NT2/D1 (cell line): ENCODE results near the gene CLSTN2.

Source experiments
- SUZ12 ChIP-seq: IDR thresholded peaks from 2 replicates; pipeline ENCODE4 v1.6.1; 2011; ENCODE audit not compliant: insufficient read length, insufficient read depth; ENCODE audit errors: extremely low read depth
- YY1 ChIP-seq: IDR thresholded peaks from 2 replicates; pipeline ENCODE4 v1.6.1; 2011; ENCODE audit not compliant: insufficient read length, insufficient read depth
- ZNF274 ChIP-seq: IDR thresholded peaks from 2 replicates; pipeline ENCODE4 v1.6.1; 2011; ENCODE audit warnings: mild to moderate bottlenecking, low read depth, low read length

DNA sequence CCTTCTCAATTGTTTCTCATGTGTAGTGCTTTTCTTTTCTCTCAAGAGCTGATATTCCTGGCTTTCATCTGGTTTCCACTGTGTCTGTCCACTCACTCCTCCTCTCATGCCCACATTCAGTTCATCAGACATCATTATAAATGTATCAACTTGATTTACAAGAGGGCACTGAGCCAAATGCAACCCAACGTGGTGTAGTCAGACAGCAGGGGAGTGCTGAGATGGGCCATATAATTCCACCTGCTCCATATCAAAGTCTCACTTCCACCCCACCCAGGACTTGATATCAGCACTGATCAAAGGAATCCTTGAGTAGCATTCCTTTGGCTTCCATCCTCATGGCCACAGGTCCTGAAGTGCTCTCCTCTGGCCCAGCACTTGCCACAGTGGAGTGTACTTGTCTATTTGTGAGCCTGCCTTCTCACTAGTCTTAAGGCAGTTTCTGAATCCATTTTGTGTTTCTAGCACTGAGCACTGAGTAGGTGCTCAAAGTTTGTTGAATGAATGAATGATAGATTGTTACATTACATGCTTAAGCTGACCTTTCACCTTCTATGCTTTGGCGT, 252.8 kb downstream of the CLSTN2 start:
- TF ChIP-seq YY1 (no peak), SUZ12 (no peak), ZNF274 (no peak)
